Mammary epithelial cell (primary cell): ENCODE results near the gene CHST9.

Experiments
- CTCF ChIP-seq, 2 donors: IDR thresholded peaks in 1 of 2; conservative IDR thresholded peaks in 1 of 2; 2 replicates each; pipeline ENCODE4 v1.5.1; 2011 to 2012; ENCODE audit warnings: inconsistent platforms in 2 of 2, low read length in 2 of 2, mild to moderate bottlenecking in 2 of 2, control low read depth in 1 of 2, low read depth in 1 of 2; ENCODE audit not compliant: insufficient read depth in 1 of 2; ENCODE audit errors: extremely low read depth in 1 of 2
- EZH2 ChIP-seq: IDR thresholded peaks from 2 replicates; pipeline ENCODE4 v1.6.1; 2012; ENCODE audit warnings: low read length, inconsistent platforms, borderline replicate concordance

DNA sequence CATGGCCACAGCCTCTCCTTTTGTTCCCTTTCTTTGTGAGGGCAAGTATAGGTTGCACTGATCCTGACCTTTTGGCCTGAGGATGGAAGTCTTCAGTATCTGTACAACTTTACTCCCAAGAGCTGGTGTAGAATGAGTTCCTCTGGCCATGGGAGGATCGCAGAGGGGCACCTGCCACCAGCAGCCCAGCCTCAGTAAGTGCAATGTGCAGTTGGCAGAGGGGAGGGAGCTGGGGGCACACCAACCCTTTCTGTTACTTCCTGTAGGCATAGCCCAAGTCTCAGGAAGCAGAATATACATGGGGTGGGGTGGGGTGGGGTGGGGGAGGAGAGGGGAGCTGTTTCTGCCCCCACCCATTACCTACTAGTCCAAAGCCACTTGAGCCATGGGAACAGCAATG, 254.5 kb downstream of the CHST9 start:
- TF ChIP-seq EZH2 (no peak), CTCF (conservative IDR thresholded peaks at IDR 0.05 in 1 of 2, IDR thresholded peaks at IDR 0.05 in 1 of 2; ENCODE audit: extremely low read depth in 1 of 2, insufficient read depth in 1 of 2, low read depth in 1 of 2, low read length in 2 of 2) (no peak)
